Keratinocyte (primary cell): ENCODE data around the gene HLA-DQA1. TPM values are rescaled to one million over a fixed set of nuclear protein-coding genes. Genes with fewer than 3 reads are reported as not detected.

ENCODE experiments used
- DNase-seq: peaks from one replicate; pipeline ENCODE4 v3.0.0-alpha.2; 2011; ENCODE audit warnings: low read depth, missing footprints, low spot score
- FAIRE-seq: peaks from 2 replicates; lab custom pipeline; 2011; peaks lifted over from hg19 to GRCh38; lab: Jason Lieb, UNC
- H2AFZ ChIP-seq: 2 replicates; pipeline ENCODE4 v1.6.0; 2012; ENCODE audit warnings: low read length, control low read depth, inconsistent platforms; ENCODE audit not compliant: control insufficient read depth
- H3K27ac ChIP-seq: 2 replicates; pipeline ENCODE4 v1.5.1; 2011; ENCODE audit warnings: low read length; ENCODE audit not compliant: control insufficient read depth, insufficient read depth
- H3K27me3 ChIP-seq: 3 replicates; pipeline ENCODE4 v1.6.0; 2011; ENCODE audit warnings: low read length; ENCODE audit not compliant: control insufficient read depth, insufficient read depth; ENCODE audit errors: extremely low read depth
- H3K36me3 ChIP-seq, 2 experiments: 2 replicates in 1 of 2; 3 replicates in 1 of 2; pipeline ENCODE4 v1.5.1; 2011; ENCODE audit warnings: low read length in 2 of 2, mild to moderate bottlenecking in 1 of 2; ENCODE audit not compliant: control insufficient read depth in 2 of 2, insufficient read depth in 2 of 2; ENCODE audit errors: extremely low read depth in 1 of 2
- H3K4me1 ChIP-seq: 3 replicates; pipeline ENCODE4 v1.5.1; 2011; ENCODE audit warnings: low read length; ENCODE audit not compliant: control insufficient read depth, insufficient read depth; ENCODE audit errors: extremely low read depth
- H3K4me2 ChIP-seq: 3 replicates; pipeline ENCODE4 v1.6.0; 2011; ENCODE audit warnings: low read depth, low read length; ENCODE audit not compliant: control insufficient read depth, insufficient read depth; ENCODE audit errors: extremely low read depth
- H3K4me3 ChIP-seq, 3 experiments: fragments of 200-600 bp in 1 of 3; sonication (generic) in 1 of 3; 2 replicates in 2 of 3; 3 replicates in 1 of 3; pipeline ENCODE4 v1.5.1; 2011 to 2016; ENCODE audit warnings: low read length in 3 of 3, mild to moderate bottlenecking in 3 of 3, control low read depth in 2 of 3, inconsistent platforms in 1 of 3, low read depth in 1 of 3, mixed read lengths in 1 of 3, mixed run types in 1 of 3, moderate library complexity in 1 of 3; ENCODE audit not compliant: control insufficient read depth in 2 of 3, insufficient read depth in 2 of 3; ENCODE audit errors: extremely low read depth in 1 of 3
- H3K79me2 ChIP-seq: 2 replicates; pipeline ENCODE4 v1.6.0; 2012; ENCODE audit warnings: low read length; ENCODE audit not compliant: control insufficient read depth, insufficient read depth
- H3K9ac ChIP-seq: 3 replicates; pipeline ENCODE4 v1.6.0; 2011; ENCODE audit warnings: low read length; ENCODE audit not compliant: control insufficient read depth, insufficient read depth; ENCODE audit errors: extremely low read depth
- H3K9me1 ChIP-seq: 3 replicates; pipeline ENCODE4 v1.6.0; 2011; ENCODE audit warnings: low read length; ENCODE audit not compliant: control insufficient read depth, insufficient read depth; ENCODE audit errors: extremely low read depth
- H3K9me3 ChIP-seq: 2 replicates; pipeline ENCODE4 v1.5.1; 2012; ENCODE audit warnings: low read depth, low read length; ENCODE audit not compliant: control insufficient read depth
- H4K20me1 ChIP-seq: 3 replicates; pipeline ENCODE4 v1.6.0; 2011; ENCODE audit warnings: low read length; ENCODE audit not compliant: control insufficient read depth, insufficient read depth; ENCODE audit errors: extremely low read depth
- CTCF ChIP-seq, 3 experiments: IDR thresholded peaks in 1 of 3; conservative IDR thresholded peaks in 1 of 3; optimal IDR thresholded peaks in 1 of 3; 2 replicates in 2 of 3; 3 replicates in 1 of 3; pipeline versions ENCODE3 to v1.5.1; 2011; ENCODE audit warnings: low read length in 3 of 3, mild to moderate bottlenecking in 3 of 3, moderate library complexity in 2 of 3, control low read depth in 1 of 3, inconsistent platforms in 1 of 3; ENCODE audit not compliant: insufficient read depth in 2 of 3; ENCODE audit errors: extremely low read depth in 1 of 3
- EZH2 ChIP-seq: IDR thresholded peaks from one replicate; pipeline ENCODE4 v1.6.1; 2012; ENCODE audit warnings: inconsistent platforms, mild to moderate bottlenecking, low read length, moderate library complexity
- dilution Hi-C: fragments of 300-500 bp; cut with MboI; formaldehyde crosslinking; loops from one replicate; pipeline ENCODE4 v1.7.0; 2020; ENCODE audit warnings: low sequenced_read_pairs; ENCODE audit not compliant: extremely low pct_ligation_motif_present
- polyA plus RNA-seq, 5 experiments: library from polyadenylated mRNA; depleted of rRNA in 3 of 5; stranded (reverse) in 3 of 5; stranded (forward) in 1 of 5; unstranded in 1 of 5; fragments of >200 nt; gene quantifications; 1 replicate in 1 of 5; 2 replicates in 3 of 5; 3 replicates in 1 of 5; pipeline versions ENCODE4 v1.2.1 to v1.2.3, GENCODE V29; 2011 to 2012; ENCODE audit warnings: missing spikeins in 2 of 5, low read depth in 1 of 5, low replicate concordance in 1 of 5

Gene HLA-DQA1
- polyA plus RNA-seq, 1 donor (not counting 4 experiments of a cell fraction or from before 2014, with no cell fraction given) = not detected

DNA sequence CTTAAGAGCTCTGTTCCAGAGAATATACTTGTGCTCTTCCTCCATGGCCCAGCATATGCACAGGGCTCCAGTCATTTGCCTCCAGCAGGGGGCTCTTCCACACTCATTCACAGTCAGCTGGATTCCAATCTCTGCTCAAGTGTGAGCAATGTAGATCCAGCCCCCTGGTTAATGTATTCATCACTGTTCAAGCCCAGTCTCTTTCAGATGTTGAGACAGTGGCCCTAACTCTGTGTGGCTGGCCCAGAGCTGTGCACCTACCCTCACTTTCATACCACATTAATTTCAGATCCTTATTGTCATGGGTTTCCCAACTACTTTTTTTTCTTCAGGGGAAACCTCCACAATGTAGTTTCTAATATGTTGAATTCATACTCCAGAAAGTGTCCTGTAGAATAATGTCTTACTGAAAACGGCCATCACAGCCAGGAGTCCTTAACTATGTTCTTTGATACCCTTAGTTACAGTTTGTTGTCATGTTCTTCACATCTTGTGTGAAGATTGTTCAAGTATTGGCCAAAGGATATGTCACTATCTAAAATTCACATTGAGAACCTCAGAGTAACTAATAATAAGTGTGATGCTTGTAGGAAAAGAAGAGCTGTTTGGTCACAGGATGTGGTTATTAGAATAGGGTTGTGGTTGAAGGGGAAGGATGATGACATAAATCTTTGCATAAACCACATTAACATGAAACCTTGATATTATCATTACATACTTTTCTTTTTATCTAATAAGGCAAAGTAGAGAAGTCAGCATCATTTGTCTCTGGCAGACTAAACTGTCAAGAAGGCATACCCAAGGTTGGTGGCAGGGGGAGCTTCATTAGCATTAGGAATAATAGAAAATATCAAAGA, 14.4 kb upstream of the HLA-DQA1 start:
- Histone ChIP-seq H3K9me1 (no peaks in the 10 kb centered on the region), H3K27ac (no peak overlapping the region), H3K4me3 (no peak overlapping the region), H3K4me1 (peaks cover 6% of the 10 kb centered on the region), H3K36me3 (no peaks in the 10 kb centered on the region), H3K79me2 (no peaks in the 10 kb centered on the region), H3K9me3 (no peaks in the 10 kb centered on the region), H3K27me3 (no peaks in the 10 kb centered on the region), H3K4me2 (peak overlapping the region; percentile 40), H2AFZ (no peak overlapping the region), H3K9ac (no peak overlapping the region), H4K20me1 (no peaks in the 10 kb centered on the region)
- peak; percentile 68 for FAIRE-seq
- dilution Hi-C loops = no loop called here
- TF ChIP-seq CTCF (optimal IDR thresholded peaks at IDR 0.05 in 1 of 3, IDR thresholded peaks at IDR 0.05 in 1 of 3, conservative IDR thresholded peaks at IDR 0.05 in 1 of 3; ENCODE audit: extremely low read depth in 1 of 3, insufficient read depth in 2 of 3, low read length in 3 of 3) (peak; percentile 45 to 74 (median 73)), EZH2 (no peak)
- no peak for DNase-seq

GRCh38 chr6:32623693-32624092, 13.5 kb upstream of the HLA-DQA1 start:
- H3K9me1 ChIP-seq = no peaks in the 10 kb centered on the region
- H4K20me1 ChIP-seq = no peaks in the 10 kb centered on the region
- H3K27me3 ChIP-seq = no peaks in the 10 kb centered on the region
- no peak for DNase-seq
- dilution Hi-C loops = no loop called here
- no peaks in the 10 kb centered on the region for H3K9me3 ChIP-seq
- H3K36me3 ChIP-seq = no peaks in the 10 kb centered on the region
- TF ChIP-seq CTCF (optimal IDR thresholded peaks at IDR 0.05 in 1 of 3, IDR thresholded peaks at IDR 0.05 in 1 of 3, conservative IDR thresholded peaks at IDR 0.05 in 1 of 3; ENCODE audit: extremely low read depth in 1 of 3, insufficient read depth in 2 of 3, low read length in 3 of 3) (no peak), EZH2 (no peak)
- H3K79me2 ChIP-seq = no peaks in the 10 kb centered on the region
- no peak overlapping the region for H3K27ac ChIP-seq
- H3K4me3 ChIP-seq = no peak overlapping the region
- no peak overlapping the region for H3K9ac ChIP-seq
- FAIRE-seq = no peak
- H2AFZ ChIP-seq = no peak overlapping the region
- H3K4me1 ChIP-seq = peaks cover 6% of the 10 kb centered on the region
- no peak overlapping the region for H3K4me2 ChIP-seq
